Measurements from ENCODE around the gene PSME3.
"Not testable (repeated sequence)": the region's sequence is repeated elsewhere in the genome, so short reads cannot be mapped to it uniquely, and the experiment has no call there.

The PSME3 gene

GRCh38 chr17:42851371-42852240 lies 18.4 kb downstream of the PSME3 start:
- DNase-seq: not testable (repeated sequence)

- DNase-seq: no peak
These were observed 19.2 kb downstream of the PSME3 start for GRCh38 chr17:42852351-42852750.

- DNase-seq: no peak
These were observed 19.8 kb downstream of the PSME3 start for GRCh38 chr17:42853004-42853403.

- no peak for DNase-seq
These were observed 20.4 kb downstream of the PSME3 start for GRCh38 chr17:42853597-42853967.

GRCh38 chr17:42853968-42854790 lies 21.0 kb downstream of the PSME3 start:
- DNase-seq: no peak

GRCh38 chr17:42855048-42855596 lies 21.9 kb downstream of the PSME3 start:
- no peak for DNase-seq

GRCh38 chr17:42856093-42856492 lies 22.9 kb downstream of the PSME3 start:
- DNase-seq: not testable (repeated sequence)

- not testable (repeated sequence) for DNase-seq
These were observed 23.3 kb downstream of the PSME3 start for GRCh38 chr17:42856516-42856915.

- DNase-seq: no peak
These were observed 24.2 kb downstream of the PSME3 start for GRCh38 chr17:42857389-42857788.

- no peak for DNase-seq
These were observed 32.5 kb downstream of the PSME3 start for GRCh38 chr17:42865638-42866094.

GRCh38 chr17:42866216-42866615 lies 33.0 kb downstream of the PSME3 start:
- DNase-seq: no peak

GRCh38 chr17:42866631-42867575 lies 33.7 kb downstream of the PSME3 start:
- DNase-seq: no peak

GRCh38 chr17:42867694-42868261 lies 34.6 kb downstream of the PSME3 start:
- not testable (repeated sequence) for DNase-seq

GRCh38 chr17:42868338-42868737 lies 35.1 kb downstream of the PSME3 start:
- DNase-seq: no peak

- no peak for DNase-seq
These were observed 38.5 kb downstream of the PSME3 start for GRCh38 chr17:42871647-42872046.

- no peak for DNase-seq
These were observed 39.2 kb downstream of the PSME3 start for GRCh38 chr17:42872251-42872965.

- DNase-seq: no peak
These were observed 40.1 kb downstream of the PSME3 start for GRCh38 chr17:42873315-42873714.

- DNase-seq: not testable (repeated sequence)
These were observed 40.9 kb downstream of the PSME3 start for GRCh38 chr17:42873932-42874695.

GRCh38 chr17:42877037-42877436 lies 43.8 kb downstream of the PSME3 start:
- no peak for DNase-seq

- DNase-seq: no peak
These were observed 45.1 kb downstream of the PSME3 start for GRCh38 chr17:42878123-42878880.

Measured in activated gamma-delta T cell (primary cell).